H1 (cell line): Measurements from ENCODE around the gene MRPL11. TPM values are rescaled to one million over a fixed set of nuclear protein-coding genes. Genes with fewer than 3 reads are reported as not detected.

Experiments
- CTCF ChIA-PET: fragments of 300-600 bp; sonication (Branson Sonifier 250); formaldehyde crosslinking; loops from one replicate; lab custom pipeline; 2021; ENCODE audit not compliant: partially characterized antibody; lab: Charles Lee
- POLR2A ChIA-PET: fragments of 300-600 bp; sonication (Branson Sonifier 250); formaldehyde crosslinking; loops from one replicate; lab custom pipeline; 2021; ENCODE audit warnings: inconsistent platforms; ENCODE audit not compliant: partially characterized antibody; lab: Charles Lee
- DNase-seq, 2 experiments: peaks; one replicate each; pipeline versions ENCODE4 v3.0.0 to v3.0.0-alpha.2; 2010 to 2022; ENCODE audit warnings: low spot score in 2 of 2, low read depth in 1 of 2, mixed read lengths in 1 of 2
- FAIRE-seq: peaks from 2 replicates; lab custom pipeline; 2011; peaks lifted over from hg19 to GRCh38; lab: Jason Lieb, UNC
- H2AFZ ChIP-seq: 2 replicates; pipeline ENCODE4 v1.8.1; 2012; ENCODE audit warnings: low read length, inconsistent platforms
- H2AK5ac ChIP-seq: 2 replicates; pipeline ENCODE4 v1.6.1; 2013; ENCODE audit warnings: low read depth, low read length
- H2BK120ac ChIP-seq: replicated peaks from 2 replicates; pipeline ENCODE3; 2013; ENCODE audit warnings: low read depth, low read length, inconsistent platforms
- H2BK12ac ChIP-seq: 2 replicates; pipeline ENCODE4 v1.6.1; 2013; ENCODE audit warnings: low read depth, low read length
- H2BK15ac ChIP-seq: 2 replicates; pipeline ENCODE4 v1.6.1; 2013; ENCODE audit warnings: low read length
- H2BK20ac ChIP-seq: 2 replicates; pipeline ENCODE4 v1.6.1; 2013; ENCODE audit warnings: low read length
- H2BK5ac ChIP-seq: 2 replicates; pipeline ENCODE4 v1.6.1; 2013; ENCODE audit warnings: low read depth, low read length
- H3K14ac ChIP-seq: 2 replicates; pipeline ENCODE4 v1.6.1; 2013; ENCODE audit warnings: inconsistent platforms; ENCODE audit not compliant: insufficient read length
- H3K18ac ChIP-seq: 2 replicates; pipeline ENCODE4 v1.6.1; 2013; ENCODE audit warnings: low read length; ENCODE audit errors: extremely low read depth
- H3K23ac ChIP-seq: 2 replicates; pipeline ENCODE4 v1.6.1; 2013; ENCODE audit warnings: inconsistent platforms; ENCODE audit not compliant: insufficient read length
- H3K23me2 ChIP-seq: 2 replicates; pipeline ENCODE4 v1.6.1; 2013; ENCODE audit warnings: low read depth, low read length
- H3K27ac ChIP-seq: 2 replicates; pipeline ENCODE4 v1.6.1; 2011; ENCODE audit warnings: low read depth, low read length, inconsistent platforms
- H3K27me3 ChIP-seq, 4 experiments: replicated peaks in 1 of 4; 1 replicate in 1 of 4; 2 replicates in 3 of 4; pipeline versions ENCODE4 v1.6.1 to v1.8.1; 2011 to 2013; ENCODE audit warnings: low read length in 3 of 4, mild to moderate bottlenecking in 3 of 4, inconsistent platforms in 2 of 4, mixed read lengths in 2 of 4, moderate library complexity in 1 of 4; ENCODE audit not compliant: control insufficient read depth in 3 of 4, insufficient read depth in 3 of 4; ENCODE audit errors: extremely low read depth in 1 of 4
- H3K36me3 ChIP-seq, 4 experiments: 2 replicates each; pipeline versions ENCODE4 v1.6.1 to v1.8.1; 2011 to 2013; ENCODE audit warnings: mild to moderate bottlenecking in 4 of 4, low read length in 3 of 4, moderate library complexity in 2 of 4, control low read depth in 1 of 4, inconsistent platforms in 1 of 4; ENCODE audit not compliant: insufficient read depth in 4 of 4, control insufficient read depth in 2 of 4
- H3K4ac ChIP-seq: replicated peaks from 2 replicates; pipeline ENCODE3; 2013; ENCODE audit warnings: low read length, low read depth, mixed read lengths, inconsistent platforms; ENCODE audit not compliant: insufficient read length
- H3K4me1 ChIP-seq, 4 experiments: replicated peaks in 1 of 4; 1 replicate in 1 of 4; 2 replicates in 3 of 4; pipeline versions ENCODE4 v1.6.1 to v1.8.1; 2011 to 2013; ENCODE audit warnings: low read length in 3 of 4, inconsistent platforms in 2 of 4, mixed read lengths in 1 of 4; ENCODE audit not compliant: insufficient read depth in 4 of 4, control insufficient read depth in 3 of 4
- H3K4me2 ChIP-seq, 2 experiments: 2 replicates each; pipeline versions ENCODE4 v1.6.1 to v1.8.1; 2011 to 2013; ENCODE audit warnings: low read depth in 2 of 2, low read length in 2 of 2, control low read depth in 1 of 2, inconsistent platforms in 1 of 2, mild to moderate bottlenecking in 1 of 2; ENCODE audit not compliant: insufficient read depth in 1 of 2
- H3K4me3 ChIP-seq, 4 experiments: fragments of 200-600, 300-600 bp in 1 of 4; sonication (generic), shearing (Covaris generic), sonication (Bioruptor Twin) in 1 of 4; 2 replicates each; pipeline versions ENCODE4 v1.5.1 to v1.8.1; 2011 to 2016; ENCODE audit warnings: low read length in 4 of 4, low read depth in 3 of 4, control low read depth in 2 of 4, inconsistent platforms in 2 of 4, mild to moderate bottlenecking in 2 of 4, mixed read lengths in 1 of 4, moderate library complexity in 1 of 4; ENCODE audit not compliant: insufficient read depth in 2 of 4; ENCODE audit errors: extremely low read depth in 1 of 4
- H3K56ac ChIP-seq: replicated peaks from 2 replicates; pipeline ENCODE3; 2013; ENCODE audit warnings: low read depth, mild to moderate bottlenecking, mixed read lengths, low read length, inconsistent platforms; ENCODE audit not compliant: insufficient read length
- H3K79me1 ChIP-seq: 2 replicates; pipeline ENCODE4 v1.6.1; 2013; ENCODE audit warnings: low read depth, low read length, control low read depth
- H3K79me2 ChIP-seq, 2 experiments: 2 replicates each; pipeline versions ENCODE4 v1.6.1 to v1.8.1; 2012 to 2013; ENCODE audit warnings: low read length in 2 of 2, mild to moderate bottlenecking in 2 of 2, inconsistent platforms in 1 of 2; ENCODE audit not compliant: insufficient read depth in 2 of 2, control insufficient read depth in 1 of 2
- H3K9ac ChIP-seq, 4 experiments: replicated peaks in 1 of 4; 1 replicate in 1 of 4; 2 replicates in 3 of 4; pipeline versions ENCODE4 v1.6.1 to v1.8.1; 2011 to 2013; ENCODE audit warnings: low read depth in 3 of 4, low read length in 3 of 4, control low read depth in 2 of 4, mild to moderate bottlenecking in 2 of 4, moderate library complexity in 2 of 4, inconsistent platforms in 1 of 4; ENCODE audit errors: extremely low read depth in 1 of 4
- H3K9me3 ChIP-seq, 2 experiments: 2 replicates each; pipeline versions ENCODE4 v1.6.1 to v1.8.1; 2012 to 2013; ENCODE audit warnings: mild to moderate bottlenecking in 2 of 2, moderate library complexity in 2 of 2, control low read depth in 1 of 2, inconsistent platforms in 1 of 2, low read depth in 1 of 2, low read length in 1 of 2, mixed read lengths in 1 of 2; ENCODE audit not compliant: insufficient read depth in 2 of 2
- H4K20me1 ChIP-seq, 2 experiments: replicated peaks in 1 of 2; 2 replicates each; pipeline versions ENCODE3 to v1.8.1; 2011 to 2013; ENCODE audit warnings: inconsistent platforms in 2 of 2, low read length in 2 of 2, mild to moderate bottlenecking in 1 of 2; ENCODE audit not compliant: insufficient read depth in 2 of 2, control insufficient read depth in 1 of 2
- H4K5ac ChIP-seq: 2 replicates; pipeline ENCODE4 v1.6.1; 2013; ENCODE audit warnings: low read length, low read depth, mixed read lengths, inconsistent platforms; ENCODE audit not compliant: insufficient read length
- H4K8ac ChIP-seq: 2 replicates; pipeline ENCODE4 v1.8.0; 2013; ENCODE audit warnings: mild to moderate bottlenecking, moderate library complexity, low read length, inconsistent platforms; ENCODE audit not compliant: insufficient read depth; ENCODE audit errors: extremely low read depth
- H4K91ac ChIP-seq: replicated peaks from 2 replicates; pipeline ENCODE3; 2013; ENCODE audit warnings: low read length, mixed read lengths, inconsistent platforms; ENCODE audit not compliant: insufficient read length
- BACH1 ChIP-seq: IDR thresholded peaks from 2 replicates; pipeline ENCODE4 v1.6.1; 2012; ENCODE audit warnings: low read length, improper control_type of control experiment
- CBX5 ChIP-seq: fragments of 300-800, 300-1000 bp; sonication (generic); IDR thresholded peaks from 2 replicates; pipeline ENCODE4 v1.7.1; 2016; ENCODE audit warnings: antibody characterized with exemption, low read length, low read depth
- KDM4A ChIP-seq: IDR thresholded peaks from one replicate; pipeline ENCODE4 v1.7.1; 2012; ENCODE audit warnings: low read depth, mild to moderate bottlenecking, moderate library complexity, low read length, inconsistent platforms; ENCODE audit not compliant: severe bottlenecking
- NANOG ChIP-seq: IDR thresholded peaks from 2 replicates; pipeline ENCODE4 v1.6.1; 2011; ENCODE audit warnings: low read length, low read depth, mild to moderate bottlenecking, inconsistent platforms; ENCODE audit not compliant: insufficient read depth, poor library complexity, severe bottlenecking
- NRF1 ChIP-seq: IDR thresholded peaks from 2 replicates; pipeline ENCODE4 v1.6.1; 2011; ENCODE audit warnings: mild to moderate bottlenecking, low read depth, low read length, improper control_type of control experiment
- POLR2A ChIP-seq, 2 experiments: IDR thresholded peaks; 1 replicate in 1 of 2; 2 replicates in 1 of 2; pipeline ENCODE4 v1.6.1; 2011; ENCODE audit warnings: low read depth in 2 of 2, low read length in 2 of 2, mild to moderate bottlenecking in 2 of 2; ENCODE audit errors: control extremely low read depth in 1 of 2
- RNF2 ChIP-seq: fragments of 200-900, 300-1000 bp; sonication (generic); IDR thresholded peaks from 2 replicates; pipeline ENCODE4 v1.7.1; 2016; ENCODE audit warnings: borderline replicate concordance, low read depth, mild to moderate bottlenecking, antibody characterized with exemption, low read length; ENCODE audit not compliant: poor library complexity, severe bottlenecking; ENCODE audit errors: missing control alignments
- SP1 ChIP-seq: IDR thresholded peaks from 2 replicates; pipeline ENCODE4 v1.6.1; 2011; ENCODE audit warnings: low read depth, low read length
- YY1 ChIP-seq: IDR thresholded peaks from 2 replicates; pipeline ENCODE4 v1.6.1; 2011; ENCODE audit warnings: low read depth, mild to moderate bottlenecking, low read length
- WGBS, 2 experiments: shearing (Covaris generic) in 1 of 2; methylation state at CpG; one replicate each; pipeline versions ENCODE4 v1.1.6 to v1.1.7; 2013 to 2015; ENCODE audit warnings: low lambda C conversion rate in 2 of 2, mixed read lengths in 2 of 2, inconsistent platforms in 1 of 2, low coverage in 1 of 2, missing lambda C conversion rate in 1 of 2; ENCODE audit not compliant: insufficient replicate concordance in 2 of 2, insufficient coverage in 1 of 2, insufficient read length in 1 of 2; ENCODE audit errors: extremely low coverage in 1 of 2, missing lambda C conversion rate in 1 of 2; 5-methylcytosine and 5-hydroxymethylcytosine counted together
- polyA plus RNA-seq, 7 experiments: library from polyadenylated mRNA; depleted of rRNA in 3 of 7; stranded (reverse) in 5 of 7; unstranded in 2 of 7; fragments of >200 nt in 5 of 7; fragments of 200-250 nt in 2 of 7; gene quantifications; 1 replicate in 5 of 7; 2 replicates in 1 of 7; 4 replicates in 1 of 7; pipeline versions ENCODE4 v1.2.1 to v1.2.3, GENCODE V29; 2011 to 2013; ENCODE audit warnings: missing spikeins in 2 of 7, mixed read lengths in 2 of 7
- total RNA-seq: library from RNA; stranded (reverse); fragmentation: NEBNext Ultra II Directional; extraction: Animal tissue kit (Norgen Biotek cat#: 25700); gene quantifications from 2 replicates; pipeline ENCODE4 v1.2.1, GENCODE V29; 2021
- TF ChIP-seq, protein P1 (sequence below): IDR thresholded peaks from 2 replicates; pipeline ENCODE4 v1.6.1; 2012; ENCODE audit warnings: low read length, inconsistent platforms

The MRPL11 gene
- total and polyA plus RNA-seq, 2 of the 8 experiments (the other 6 are each of a cell fraction or from before 2014, with no cell fraction given): 105 to 141 TPM

DNA sequence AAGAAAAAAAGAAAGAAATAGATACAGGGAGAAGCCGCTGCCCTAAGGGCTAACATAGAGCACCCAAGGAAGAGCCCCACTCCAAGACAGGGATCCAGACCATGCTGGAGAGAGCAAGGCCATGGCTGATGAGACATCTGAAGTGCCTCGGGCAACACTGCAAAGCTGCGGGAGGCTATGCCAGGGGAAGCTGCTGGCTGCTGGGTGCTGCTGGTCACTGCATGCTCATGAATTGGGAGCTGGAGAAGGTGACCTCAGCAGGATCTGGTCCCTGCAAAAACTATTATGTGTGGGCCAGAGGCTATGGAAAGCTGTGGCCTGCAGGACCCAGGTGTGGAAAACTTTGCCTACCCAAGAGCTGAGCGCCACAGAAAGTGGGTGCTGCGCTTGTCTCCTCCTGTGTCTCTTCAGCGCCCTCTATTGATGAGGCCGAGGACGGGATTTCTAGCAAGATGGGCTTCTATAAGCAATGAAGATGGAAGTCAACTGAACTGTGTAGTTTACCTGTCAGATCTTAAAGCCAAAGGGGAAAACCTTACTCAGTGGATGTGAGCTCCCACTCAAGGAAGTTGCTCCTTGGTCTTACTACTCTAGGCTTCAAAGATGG is 49.8 kb downstream of the MRPL11 start:
- Histone ChIP-seq H2BK12ac (no peak overlapping the region), H3K23ac (no peak overlapping the region), H3K56ac (no peak overlapping the region), H3K4me1 (no peaks in the 10 kb centered on the region), H2BK120ac (no peak overlapping the region), H3K9ac (no peak overlapping the region), H3K4ac (no peak overlapping the region), H4K91ac (no peak overlapping the region), H4K8ac (no peak overlapping the region; the same call in 1 of the 2 replicates), H4K5ac (no peak overlapping the region), H3K9me3 (no peaks in the 10 kb centered on the region), H2BK20ac (no peak overlapping the region), H3K79me1 (no peaks in the 10 kb centered on the region), H3K18ac (no peak overlapping the region), H3K27ac (no peak overlapping the region), H3K4me3 (no peak overlapping the region), H3K36me3 (no peaks in the 10 kb centered on the region), H3K4me2 (no peak overlapping the region), H2AFZ (0 out of 2 replicates have a peak overlapping the region, but pooled peaks have one; percentile 10), H3K23me2 (no peaks in the 10 kb centered on the region), H2BK5ac (no peak overlapping the region), H3K27me3 (no peaks in the 10 kb centered on the region), H3K79me2 (no peaks in the 10 kb centered on the region), H3K14ac (no peak overlapping the region), H2AK5ac (no peak overlapping the region), H2BK15ac (no peak overlapping the region), H4K20me1 (no peaks in the 10 kb centered on the region)
- peak in 1 of 2 experiments; percentile 85 for DNase-seq
- ChIA-PET CTCF (interaction anchor here (0.6 to 8.6 kb wide), 48 partner anchors 11 to 492 kb away, joined by 3 to 100 read pairs (median 4); partner anchors contain the start of genes B4GAT1, BRMS1, MRPL11 and NPAS4), POLR2A (interaction anchor here (0.7 to 2.3 kb wide), 9 partner anchors 17 to 289 kb away, joined by 3 to 9 read pairs (median 3); partner anchors contain the start of genes DPP3, RBM4 and RBM4B)
- FAIRE-seq: no peak
- 32% methylated on average over 7 of the region's 8 CpGs; no CpG with 5 or more reads in 1 of the 2 experiments for WGBS, 2 experiments
- no peak for TF ChIP-seq NANOG
- no peak for TF ChIP-seq CBX5
- TF ChIP-seq BACH1: no peak
- no peak for TF ChIP-seq RNF2
- no peak for TF ChIP-seq POLR2A (IDR thresholded peaks at IDR 0.05; ENCODE audit: control extremely low read depth in 1 of 2, low read depth in 2 of 2, low read length in 2 of 2)
- no peak for TF ChIP-seq SP1
- no peak for TF ChIP-seq NRF1
- TF ChIP-seq YY1: 0 out of 2 replicates have a peak, but pooled peaks have one; percentile 38
- TF ChIP-seq KDM4A: no peak
- TF ChIP-seq, protein P1, sequence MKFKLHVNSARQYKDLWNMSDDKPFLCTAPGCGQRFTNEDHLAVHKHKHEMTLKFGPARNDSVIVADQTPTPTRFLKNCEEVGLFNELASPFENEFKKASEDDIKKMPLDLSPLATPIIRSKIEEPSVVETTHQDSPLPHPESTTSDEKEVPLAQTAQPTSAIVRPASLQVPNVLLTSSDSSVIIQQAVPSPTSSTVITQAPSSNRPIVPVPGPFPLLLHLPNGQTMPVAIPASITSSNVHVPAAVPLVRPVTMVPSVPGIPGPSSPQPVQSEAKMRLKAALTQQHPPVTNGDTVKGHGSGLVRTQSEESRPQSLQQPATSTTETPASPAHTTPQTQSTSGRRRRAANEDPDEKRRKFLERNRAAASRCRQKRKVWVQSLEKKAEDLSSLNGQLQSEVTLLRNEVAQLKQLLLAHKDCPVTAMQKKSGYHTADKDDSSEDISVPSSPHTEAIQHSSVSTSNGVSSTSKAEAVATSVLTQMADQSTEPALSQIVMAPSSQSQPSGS: no peak
